Hepatocyte (in vitro differentiated cells): ENCODE results near the gene MARF1.

ENCODE experiments used
- EZH2 ChIP-seq: fragments of 200-600 bp; sonication (generic); IDR thresholded peaks from 2 replicates; pipeline ENCODE4 v1.6.1; 2016; ENCODE audit warnings: antibody characterized with exemption, mild to moderate bottlenecking, borderline replicate concordance
- EZH2phosphoT487 ChIP-seq: fragments of 200-600 bp; sonication (generic); IDR thresholded peaks from one replicate; pipeline ENCODE4 v1.6.1; 2018; ENCODE audit warnings: antibody characterized with exemption, mild to moderate bottlenecking, low read depth, moderate library complexity; ENCODE audit not compliant: unreplicated experiment, severe bottlenecking
- TF ChIP-seq, protein P1 (sequence below): fragments of 200-600 bp; sonication (generic); IDR thresholded peaks from 2 replicates; pipeline ENCODE4 v1.5.1; 2016; ENCODE audit warnings: antibody characterized with exemption, mild to moderate bottlenecking; ENCODE audit not compliant: poor library complexity

DNA sequence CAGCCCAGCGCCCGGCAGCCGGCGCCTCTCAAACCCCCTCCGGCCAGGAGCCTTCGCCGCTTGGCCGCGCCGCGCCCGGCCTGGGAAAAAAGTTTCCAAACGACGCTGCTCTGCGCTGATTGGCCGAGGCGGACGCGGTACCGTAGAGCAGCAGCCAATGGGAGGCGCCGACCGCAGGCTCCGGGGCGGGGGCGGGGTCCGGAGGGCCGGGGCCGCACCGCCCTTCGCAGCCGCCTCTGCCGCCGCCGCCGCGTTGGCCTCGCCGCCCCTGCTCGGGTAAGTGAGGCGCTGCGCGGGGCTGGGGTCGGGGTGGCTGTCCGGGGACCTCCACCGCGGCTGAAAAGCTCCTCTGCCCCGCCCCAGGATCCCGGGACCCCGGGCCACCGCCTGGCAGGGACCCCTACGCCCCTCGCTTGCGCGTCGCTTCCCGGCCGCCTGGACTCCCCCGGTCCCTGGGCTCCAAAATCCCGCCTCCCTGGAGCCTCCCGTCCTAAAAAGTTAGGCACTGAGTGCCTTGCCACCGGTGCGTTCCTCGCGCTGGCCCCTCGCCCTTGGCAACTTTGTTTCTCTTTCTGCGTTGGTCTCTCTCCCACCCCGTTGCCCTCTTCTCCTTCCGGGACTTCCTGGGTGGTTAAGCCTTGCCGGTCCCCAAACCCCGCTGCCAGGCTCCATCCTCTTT, 7.2 kb upstream of the MARF1 start, which contains the start of gene NDE1:
- TF ChIP-seq, protein P1, sequence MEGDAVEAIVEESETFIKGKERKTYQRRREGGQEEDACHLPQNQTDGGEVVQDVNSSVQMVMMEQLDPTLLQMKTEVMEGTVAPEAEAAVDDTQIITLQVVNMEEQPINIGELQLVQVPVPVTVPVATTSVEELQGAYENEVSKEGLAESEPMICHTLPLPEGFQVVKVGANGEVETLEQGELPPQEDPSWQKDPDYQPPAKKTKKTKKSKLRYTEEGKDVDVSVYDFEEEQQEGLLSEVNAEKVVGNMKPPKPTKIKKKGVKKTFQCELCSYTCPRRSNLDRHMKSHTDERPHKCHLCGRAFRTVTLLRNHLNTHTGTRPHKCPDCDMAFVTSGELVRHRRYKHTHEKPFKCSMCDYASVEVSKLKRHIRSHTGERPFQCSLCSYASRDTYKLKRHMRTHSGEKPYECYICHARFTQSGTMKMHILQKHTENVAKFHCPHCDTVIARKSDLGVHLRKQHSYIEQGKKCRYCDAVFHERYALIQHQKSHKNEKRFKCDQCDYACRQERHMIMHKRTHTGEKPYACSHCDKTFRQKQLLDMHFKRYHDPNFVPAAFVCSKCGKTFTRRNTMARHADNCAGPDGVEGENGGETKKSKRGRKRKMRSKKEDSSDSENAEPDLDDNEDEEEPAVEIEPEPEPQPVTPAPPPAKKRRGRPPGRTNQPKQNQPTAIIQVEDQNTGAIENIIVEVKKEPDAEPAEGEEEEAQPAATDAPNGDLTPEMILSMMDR: no peak
- TF ChIP-seq EZH2 (no peak), EZH2phosphoT487 (no peak)
